Measurements from ENCODE around the gene PCNA. TPM values are rescaled to one million over a fixed set of nuclear protein-coding genes. Genes with fewer than 3 reads are reported as not detected.

The PCNA gene
- total and polyA plus RNA-seq, 8 donors = 10.9 to 27.4 (median 16.8) TPM

- ATAC-seq = no peak
- no peaks in the 10 kb centered on the region for H3K9me3 ChIP-seq
- TF ChIP-seq, protein P1, sequence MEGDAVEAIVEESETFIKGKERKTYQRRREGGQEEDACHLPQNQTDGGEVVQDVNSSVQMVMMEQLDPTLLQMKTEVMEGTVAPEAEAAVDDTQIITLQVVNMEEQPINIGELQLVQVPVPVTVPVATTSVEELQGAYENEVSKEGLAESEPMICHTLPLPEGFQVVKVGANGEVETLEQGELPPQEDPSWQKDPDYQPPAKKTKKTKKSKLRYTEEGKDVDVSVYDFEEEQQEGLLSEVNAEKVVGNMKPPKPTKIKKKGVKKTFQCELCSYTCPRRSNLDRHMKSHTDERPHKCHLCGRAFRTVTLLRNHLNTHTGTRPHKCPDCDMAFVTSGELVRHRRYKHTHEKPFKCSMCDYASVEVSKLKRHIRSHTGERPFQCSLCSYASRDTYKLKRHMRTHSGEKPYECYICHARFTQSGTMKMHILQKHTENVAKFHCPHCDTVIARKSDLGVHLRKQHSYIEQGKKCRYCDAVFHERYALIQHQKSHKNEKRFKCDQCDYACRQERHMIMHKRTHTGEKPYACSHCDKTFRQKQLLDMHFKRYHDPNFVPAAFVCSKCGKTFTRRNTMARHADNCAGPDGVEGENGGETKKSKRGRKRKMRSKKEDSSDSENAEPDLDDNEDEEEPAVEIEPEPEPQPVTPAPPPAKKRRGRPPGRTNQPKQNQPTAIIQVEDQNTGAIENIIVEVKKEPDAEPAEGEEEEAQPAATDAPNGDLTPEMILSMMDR (IDR thresholded peaks at IDR 0.05) = no peak
- FAIRE-seq = no peak
- intact Hi-C loops (cut with DNase I) = loop anchor here in 1 of 3 donors (5.0 kb wide), 1 partner anchor 344 kb away; no protein-coding TSS in a partner anchor
- H3K27ac ChIP-seq = no peak overlapping the region
- no peak overlapping the region for H3K4me3 ChIP-seq
- no peaks in the 10 kb centered on the region for H3K27me3 ChIP-seq
- no peaks in the 10 kb centered on the region for H3K4me1 ChIP-seq
- no peak for DNase-seq
- H3K36me3 ChIP-seq = peaks cover 0 to 9% (median 0%) of the 10 kb centered on the region in 3 donors
- WGBS, 2 donors = 96% methylated on average over 3 of the region's 3 CpGs
Measured at GRCh38 chr20:5095931-5096330, 23.8 kb downstream of the PCNA start.

- H3K36me3 ChIP-seq = peaks cover 0 to 7% (median 0%) of the 10 kb centered on the region in 3 donors
- H3K27me3 ChIP-seq = no peaks in the 10 kb centered on the region
- DNase-seq = no peak
- no peak for FAIRE-seq
- intact Hi-C loops (cut with DNase I) = loop anchor here in 1 of 3 donors (5.0 kb wide), 1 partner anchor 343 kb away; no protein-coding TSS in a partner anchor
- H3K4me3 ChIP-seq = no peak overlapping the region
- WGBS, 2 donors = 88 to 89% methylated on average over 3 of the region's 3 CpGs
- no peaks in the 10 kb centered on the region for H3K4me1 ChIP-seq
- no peak for ATAC-seq
- H3K9me3 ChIP-seq = no peaks in the 10 kb centered on the region
- TF ChIP-seq, protein P1 (IDR thresholded peaks at IDR 0.05) = no peak
- H3K27ac ChIP-seq = no peak overlapping the region
Measured at GRCh38 chr20:5095454-5095853, 24.3 kb downstream of the PCNA start.

GRCh38 chr20:5092765-5093339, 26.9 kb downstream of the PCNA start:
- no peak overlapping the region for H3K27ac ChIP-seq
- no peaks in the 10 kb centered on the region for H3K9me3 ChIP-seq
- TF ChIP-seq, protein P1 (IDR thresholded peaks at IDR 0.05) = no peak
- H3K4me1 ChIP-seq = no peaks in the 10 kb centered on the region
- DNase-seq (no peak), ATAC-seq (no peak), FAIRE-seq (no peak)
- 71 to 88% methylated on average over 4 of the region's 4 CpGs for WGBS, 2 donors
- intact Hi-C loops (cut with DNase I) = no loop called here
- H3K4me3 ChIP-seq = no peak overlapping the region
- H3K27me3 ChIP-seq = no peaks in the 10 kb centered on the region
- no peaks in the 10 kb centered on the region for H3K36me3 ChIP-seq

- FAIRE-seq (no peak), DNase-seq (no peak), ATAC-seq (no peak)
- 59 to 64% methylated on average over 6 of the region's 6 CpGs for WGBS, 2 donors
- no peaks in the 10 kb centered on the region for H3K9me3 ChIP-seq
- H3K36me3 ChIP-seq = no peaks in the 10 kb centered on the region
- no peak overlapping the region for H3K4me3 ChIP-seq
- intact Hi-C loops (cut with DNase I) = no loop called here
- TF ChIP-seq, protein P1 (IDR thresholded peaks at IDR 0.05) = no peak
- no peaks in the 10 kb centered on the region for H3K27me3 ChIP-seq
- no peak overlapping the region for H3K27ac ChIP-seq
- H3K4me1 ChIP-seq = no peaks in the 10 kb centered on the region
Measured at GRCh38 chr20:5091902-5092301, 27.9 kb downstream of the PCNA start.

- ATAC-seq = peak in 2 of 4 donors; percentile 68 to 84
Measured at GRCh38 chr20:5090191-5090590, 29.6 kb downstream of the PCNA start.

More at GRCh38 chr20:5090191-5090590, 29.6 kb downstream of the PCNA start:
- no peak overlapping the region for H3K4me3 ChIP-seq
- no peak for FAIRE-seq
- no peaks in the 10 kb centered on the region for H3K4me1 ChIP-seq
- TF ChIP-seq, protein P1 (IDR thresholded peaks at IDR 0.05) = no peak
- peak overlapping the region in 2 of 4 donors; percentile 48 to 58 for H3K27ac ChIP-seq
- intact Hi-C loops (cut with DNase I) = no loop called here
- no peaks in the 10 kb centered on the region for H3K9me3 ChIP-seq
- no peaks in the 10 kb centered on the region for H3K36me3 ChIP-seq
- H3K27me3 ChIP-seq = no peaks in the 10 kb centered on the region
- WGBS, 2 donors = 74 to 78% methylated on average over 4 of the region's 4 CpGs
- DNase-seq = no peak
